HEK293T (cell line): ENCODE measurements around the gene OPRL1.

Experiments
- CTCF ChIA-PET: fragments of 350-600 bp; formaldehyde crosslinking; extraction: SDS; loops from one replicate; lab custom pipeline; 2021; ENCODE audit warnings: antibody characterized with exemption, inconsistent platforms; lab: Yijun Ruan, JAX
- POLR2A ChIA-PET: fragments of 350-600 bp; formaldehyde crosslinking; extraction: SDS; loops from one replicate; lab custom pipeline; 2020; ENCODE audit warnings: antibody characterized with exemption, inconsistent platforms; lab: Yijun Ruan, JAX
- DNase-seq: peaks from one replicate; pipeline ENCODE4 v3.0.0; 2012; ENCODE audit warnings: mixed read lengths; ENCODE audit errors: extremely low spot score
- ARNT ChIP-seq: fragments of 450-650 bp; IDR thresholded peaks from 2 replicates; pipeline ENCODE4 v1.6.1; 2017; ENCODE audit warnings: mild to moderate bottlenecking
- BHLHE40 ChIP-seq: fragments of 450-650 bp; IDR thresholded peaks from 2 replicates; pipeline ENCODE4 v1.6.1; 2016; ENCODE audit warnings: mild to moderate bottlenecking, moderate library complexity, borderline replicate concordance
- CTBP1 ChIP-seq: fragments of 450-650 bp; IDR thresholded peaks from 2 replicates; pipeline ENCODE4 v1.6.1; 2016; ENCODE audit warnings: borderline replicate concordance
- ELF4 ChIP-seq: fragments of 450-650 bp; IDR thresholded peaks from 2 replicates; pipeline ENCODE4 v1.6.1; 2017; ENCODE audit warnings: antibody characterized with exemption
- FOXA1 ChIP-seq: fragments of 450-650 bp; IDR thresholded peaks from 2 replicates; pipeline ENCODE4 v1.6.1; 2016; ENCODE audit warnings: mild to moderate bottlenecking
- FOXK2 ChIP-seq: fragments of 450-650 bp; IDR thresholded peaks from 2 replicates; pipeline ENCODE4 v1.6.1; 2016; ENCODE audit warnings: mild to moderate bottlenecking
- FOXM1 ChIP-seq: fragments of 450-650 bp; IDR thresholded peaks from 2 replicates; pipeline ENCODE4 v1.6.1; 2017; ENCODE audit warnings: mild to moderate bottlenecking, borderline replicate concordance
- HDGF ChIP-seq: fragments of 450-650 bp; IDR thresholded peaks from 2 replicates; pipeline ENCODE4 v1.6.1; 2017; ENCODE audit warnings: antibody characterized with exemption, borderline replicate concordance
- L3MBTL2 ChIP-seq: fragments of 450-650 bp; conservative IDR thresholded peaks from 2 replicates; pipeline ENCODE4 v1.6.1; 2016; ENCODE audit warnings: mild to moderate bottlenecking
- LEF1 ChIP-seq: fragments of 450-650 bp; IDR thresholded peaks from 2 replicates; pipeline ENCODE4 v1.6.1; 2017; ENCODE audit warnings: mild to moderate bottlenecking, borderline replicate concordance
- NFRKB ChIP-seq: fragments of 450-650 bp; IDR thresholded peaks from 2 replicates; pipeline ENCODE4 v1.6.1; 2016; ENCODE audit warnings: mild to moderate bottlenecking, moderate library complexity
- SP1 ChIP-seq: fragments of 450-650 bp; IDR thresholded peaks from 2 replicates; pipeline ENCODE4 v1.6.1; 2017
- SUZ12 ChIP-seq: fragments of 450-650 bp; IDR thresholded peaks from 2 replicates; pipeline ENCODE4 v1.6.1; 2016; ENCODE audit warnings: mild to moderate bottlenecking
- TARDBP ChIP-seq: fragments of 450-650 bp; IDR thresholded peaks from 2 replicates; pipeline ENCODE4 v1.6.1; 2016
- ZNF384 ChIP-seq: fragments of 450-650 bp; IDR thresholded peaks from 2 replicates; pipeline ENCODE4 v1.6.1; 2016
- TF ChIP-seq, protein P1 (sequence below): fragments of 450-650 bp; IDR thresholded peaks from 2 replicates; pipeline ENCODE4 v1.6.1; 2016

The OPRL1 gene

DNA sequence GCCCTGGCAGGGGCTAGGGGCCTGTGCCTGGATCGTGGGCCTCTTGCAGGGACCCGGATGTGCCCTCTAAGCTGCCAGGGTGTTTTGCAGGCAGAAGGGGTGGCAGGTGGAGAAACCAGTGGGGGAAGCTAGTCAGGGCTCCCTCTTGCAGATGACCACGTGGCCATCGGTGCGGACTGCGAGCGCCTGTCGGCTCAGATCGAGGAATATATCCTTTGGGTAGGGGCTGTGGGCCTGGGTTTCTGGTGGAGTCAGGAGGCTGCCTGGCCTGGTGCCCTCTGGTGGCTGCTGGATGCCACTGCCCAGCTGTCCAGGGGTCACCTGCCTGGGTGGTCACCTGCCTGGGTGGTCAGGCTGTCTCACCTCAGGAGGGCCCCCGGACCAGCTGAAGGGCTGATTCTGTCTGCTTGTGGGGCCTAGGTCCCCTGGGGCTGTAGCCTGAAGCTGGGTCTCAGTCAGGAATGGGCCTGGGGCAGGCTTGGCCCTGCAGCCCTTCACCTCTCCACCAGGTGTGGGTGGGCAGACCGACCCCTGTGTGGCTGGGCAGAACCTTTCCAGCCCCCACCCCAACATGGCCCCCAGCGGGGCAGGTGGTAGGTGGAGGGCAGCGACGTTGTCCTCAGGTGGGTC, 10.2 kb upstream of the OPRL1 start:
- peak; percentile 66 for DNase-seq
- ChIA-PET CTCF (interaction anchor here (1.6 to 1.8 kb wide), 2 partner anchors 10 to 15 kb away, joined by 3 to 5 read pairs; partner anchors contain the start of genes LKAAEAR1, OPRL1 and RGS19), POLR2A (no interaction called here)
- TF ChIP-seq, protein P1, sequence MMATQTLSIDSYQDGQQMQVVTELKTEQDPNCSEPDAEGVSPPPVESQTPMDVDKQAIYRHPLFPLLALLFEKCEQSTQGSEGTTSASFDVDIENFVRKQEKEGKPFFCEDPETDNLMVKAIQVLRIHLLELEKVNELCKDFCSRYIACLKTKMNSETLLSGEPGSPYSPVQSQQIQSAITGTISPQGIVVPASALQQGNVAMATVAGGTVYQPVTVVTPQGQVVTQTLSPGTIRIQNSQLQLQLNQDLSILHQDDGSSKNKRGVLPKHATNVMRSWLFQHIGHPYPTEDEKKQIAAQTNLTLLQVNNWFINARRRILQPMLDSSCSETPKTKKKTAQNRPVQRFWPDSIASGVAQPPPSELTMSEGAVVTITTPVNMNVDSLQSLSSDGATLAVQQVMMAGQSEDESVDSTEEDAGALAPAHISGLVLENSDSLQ, result no peak
- TF ChIP-seq ELF4, result no peak

GRCh38 chr20:64070244-64070993, 9.5 kb upstream of the OPRL1 start:
- CTCF ChIA-PET, result interaction anchor here (0.6 to 1.8 kb wide), 3 partner anchors 9 to 31 kb away, joined by 3 to 5 read pairs (median 4); partner anchors contain the start of genes LKAAEAR1, OPRL1 and RGS19
- no peak for TF ChIP-seq TARDBP
- TF ChIP-seq HDGF, result no peak
- no peak for TF ChIP-seq FOXA1
- no peak for TF ChIP-seq CTBP1
- no peak for TF ChIP-seq ARNT
- TF ChIP-seq FOXK2, result no peak
- no peak for TF ChIP-seq BHLHE40
- POLR2A ChIA-PET, result no interaction called here
- DNase-seq, result no peak

- DNase-seq, result no peak
- CTCF ChIA-PET, result interaction anchor here (0.6 kb wide), 1 partner anchor 118 kb away, joined by 3 read pairs; no protein-coding TSS in a partner anchor
- POLR2A ChIA-PET, result interaction anchor here (1.9 kb wide), 1 partner anchor 9 kb away, joined by 10 read pairs; the partner anchor contains the start of gene TCEA2
- TF ChIP-seq SP1, result no peak
- no peak for TF ChIP-seq ARNT
- no peak for TF ChIP-seq ZNF384
- no peak for TF ChIP-seq BHLHE40
- TF ChIP-seq NFRKB, result no peak
- TF ChIP-seq LEF1, result no peak
- TF ChIP-seq CTBP1, result no peak
- TF ChIP-seq FOXK2, result no peak
- TF ChIP-seq FOXM1, result no peak
- TF ChIP-seq FOXA1, result no peak
- no peak for TF ChIP-seq L3MBTL2
- TF ChIP-seq, protein P1, result no peak
- TF ChIP-seq ELF4, result no peak
- no peak for TF ChIP-seq TARDBP
- TF ChIP-seq SUZ12, result no peak
- no peak for TF ChIP-seq HDGF
Measured at GRCh38 chr20:64071341-64072332, 8.2 kb upstream of the OPRL1 start.

- ChIA-PET POLR2A (interaction anchor here (1.9 kb wide), 1 partner anchor 10 kb away, joined by 10 read pairs; the partner anchor contains the start of gene TCEA2), CTCF (interaction anchor here (0.6 kb wide), 1 partner anchor 117 kb away, joined by 3 read pairs; no protein-coding TSS in a partner anchor)
- TF ChIP-seq CTBP1 (no peak), NFRKB (no peak), L3MBTL2 (no peak), FOXK2 (no peak), SUZ12 (no peak), BHLHE40 (no peak), ARNT (no peak), HDGF (no peak), TARDBP (no peak), FOXM1 (no peak), LEF1 (no peak), ZNF384 (no peak), FOXA1 (no peak), ELF4 (no peak), SP1 (no peak)
- TF ChIP-seq, protein P1, result no peak
- DNase-seq, result no peak
Measured at GRCh38 chr20:64072498-64073063, 7.3 kb upstream of the OPRL1 start.
